Astrocyte of the spinal cord (primary cell): ENCODE data around the gene SCMH1.

Source experiments
- DNase-seq: peaks from one replicate; pipeline ENCODE4 v3.0.0; 2011; ENCODE audit warnings: low read depth, low spot score
- H3K4me3 ChIP-seq: 2 replicates; pipeline ENCODE4 v1.5.1; 2011; ENCODE audit warnings: low read depth, mild to moderate bottlenecking, low read length, moderate library complexity
- CTCF ChIP-seq: IDR thresholded peaks from 2 replicates; pipeline ENCODE4 v1.5.1; 2012; ENCODE audit warnings: low read depth, mild to moderate bottlenecking, low read length, inconsistent platforms
- in situ Hi-C: cut with HindIII; loops from 2 replicates; pipeline ENCODE4 v1.10.0; 2017; ENCODE audit warnings: low sequenced_read_pairs

SCMH1 gene

DNA sequence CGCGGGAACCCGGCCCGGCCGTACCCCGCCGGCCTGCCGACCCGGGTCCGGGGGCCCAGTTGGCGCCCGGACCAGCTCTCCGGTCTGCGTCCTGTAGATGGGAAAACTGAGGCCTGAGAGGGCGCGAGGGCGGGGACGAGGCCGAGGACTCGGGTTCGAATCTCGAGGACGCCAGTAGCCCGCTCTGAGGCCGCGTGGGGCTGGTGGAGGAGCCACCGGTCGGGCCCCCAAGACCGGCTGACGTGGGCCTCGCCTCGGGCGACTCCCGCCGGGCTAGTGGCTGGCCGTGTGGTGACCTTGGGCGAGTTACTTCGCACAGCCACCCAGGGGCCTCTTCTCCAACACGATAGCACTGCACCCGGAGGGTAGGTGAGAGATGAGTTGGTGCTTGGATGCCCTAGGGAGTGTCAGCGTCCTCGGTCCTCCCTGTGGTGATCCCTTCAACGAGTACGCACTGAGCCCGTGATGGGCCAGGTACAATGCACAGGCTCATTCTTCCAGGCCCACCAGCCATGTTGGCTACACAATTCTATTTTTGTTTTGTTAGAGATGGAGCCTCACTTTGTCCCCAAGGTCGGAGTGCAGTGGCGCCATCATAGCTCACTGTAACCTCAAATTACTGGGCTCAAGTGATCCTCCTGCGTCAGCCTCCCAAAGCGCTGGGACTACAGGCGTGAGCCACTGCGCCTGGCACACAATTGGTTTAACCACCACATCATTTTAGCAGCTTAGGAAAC is 404 bp upstream of the SCMH1 start:
- peak overlapping the region; percentile 56 for H3K4me3 ChIP-seq
- in situ Hi-C loops = no loop called here
- no peak for TF ChIP-seq CTCF
- no peak for DNase-seq

DNA sequence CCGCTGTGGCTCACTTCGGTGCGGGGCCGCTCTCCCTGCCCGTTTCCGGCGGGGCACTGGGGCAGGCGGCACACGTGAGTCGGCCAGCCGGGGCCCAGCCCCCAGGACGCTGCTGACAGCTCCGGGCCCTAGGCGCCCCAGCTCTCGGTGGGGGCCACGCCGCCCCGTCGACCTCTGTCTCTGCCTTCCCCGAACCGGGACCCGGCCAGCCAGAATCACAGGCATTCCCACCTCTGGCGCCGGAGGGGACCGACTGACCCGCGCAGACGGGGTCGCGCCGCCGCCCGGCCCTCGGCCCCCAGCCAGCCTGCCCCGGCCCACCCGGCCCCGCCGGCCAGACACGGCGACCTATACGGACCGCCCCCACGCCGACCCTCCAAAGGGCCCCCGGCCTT is 755 bp downstream of the SCMH1 start:
- DNase-seq = no peak
- in situ Hi-C loops = no loop called here
- no peak for TF ChIP-seq CTCF
- H3K4me3 ChIP-seq = peak overlapping the region; percentile 47

DNA sequence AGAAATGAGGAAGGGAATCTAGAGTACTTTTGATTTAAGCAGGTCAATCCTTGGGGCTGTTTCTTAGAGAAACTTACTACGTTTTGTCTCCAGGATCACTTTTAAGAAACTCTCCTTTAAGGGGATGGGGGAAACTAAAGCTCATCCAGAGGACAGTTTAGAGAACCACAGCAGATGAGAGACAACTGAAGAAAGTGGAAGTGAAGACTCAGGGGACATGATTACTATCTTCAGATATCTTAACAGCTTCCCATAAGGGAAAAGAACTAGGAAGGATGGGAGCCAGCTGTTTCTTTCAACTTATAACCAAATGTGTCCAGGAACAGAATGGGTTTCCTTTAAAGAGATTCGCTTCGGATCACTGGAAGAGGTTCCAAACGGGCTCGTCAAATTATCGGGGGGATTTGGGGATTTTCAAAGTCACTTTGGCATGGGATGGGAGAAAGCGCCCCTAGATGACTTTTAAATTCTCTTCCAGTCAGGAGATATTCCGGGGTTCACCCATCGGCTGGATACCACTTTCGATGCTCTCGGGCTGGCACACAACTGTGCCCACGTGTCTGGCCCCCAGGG is 1.2 kb downstream of the SCMH1 start:
- DNase-seq = peak; percentile 31
- in situ Hi-C loops = no loop called here

DNA sequence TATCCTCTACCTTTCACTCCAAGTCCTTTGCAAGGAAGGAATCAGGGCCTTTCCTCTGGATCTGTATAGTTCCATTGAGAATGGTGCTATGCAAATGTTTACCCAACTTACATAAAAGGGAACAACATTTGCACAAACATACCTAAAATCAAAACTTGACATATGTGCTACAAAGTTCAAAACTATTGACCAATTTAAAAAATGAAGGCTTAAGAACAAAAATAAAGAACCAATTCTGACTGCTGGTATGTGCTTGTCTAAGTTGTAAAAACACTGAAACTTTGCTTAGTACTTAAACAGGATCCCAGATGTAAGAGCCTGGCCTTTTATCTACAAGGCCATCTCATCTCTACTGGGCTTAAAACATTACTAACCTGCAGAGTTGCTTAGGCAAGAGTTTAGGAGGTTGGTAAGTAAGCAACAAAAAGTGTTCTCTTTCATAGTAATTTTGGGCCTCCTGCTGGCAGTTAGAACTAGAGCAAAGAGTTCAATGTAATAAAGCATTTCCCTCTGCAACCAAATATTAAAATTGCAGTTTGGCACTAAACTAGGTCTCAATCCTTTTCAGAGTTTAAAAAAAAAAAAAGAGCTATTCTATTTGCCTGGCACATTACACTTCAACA is 2.0 kb downstream of the SCMH1 start:
- TF ChIP-seq CTCF = peak; percentile 42
- in situ Hi-C loops = no loop called here
- peak; percentile 63 for DNase-seq
- no peak overlapping the region for H3K4me3 ChIP-seq

More for the DNA sequence above, 1.2 kb downstream of the SCMH1 start:
- TF ChIP-seq CTCF = no peak
- H3K4me3 ChIP-seq = peak overlapping the region; percentile 47

DNA sequence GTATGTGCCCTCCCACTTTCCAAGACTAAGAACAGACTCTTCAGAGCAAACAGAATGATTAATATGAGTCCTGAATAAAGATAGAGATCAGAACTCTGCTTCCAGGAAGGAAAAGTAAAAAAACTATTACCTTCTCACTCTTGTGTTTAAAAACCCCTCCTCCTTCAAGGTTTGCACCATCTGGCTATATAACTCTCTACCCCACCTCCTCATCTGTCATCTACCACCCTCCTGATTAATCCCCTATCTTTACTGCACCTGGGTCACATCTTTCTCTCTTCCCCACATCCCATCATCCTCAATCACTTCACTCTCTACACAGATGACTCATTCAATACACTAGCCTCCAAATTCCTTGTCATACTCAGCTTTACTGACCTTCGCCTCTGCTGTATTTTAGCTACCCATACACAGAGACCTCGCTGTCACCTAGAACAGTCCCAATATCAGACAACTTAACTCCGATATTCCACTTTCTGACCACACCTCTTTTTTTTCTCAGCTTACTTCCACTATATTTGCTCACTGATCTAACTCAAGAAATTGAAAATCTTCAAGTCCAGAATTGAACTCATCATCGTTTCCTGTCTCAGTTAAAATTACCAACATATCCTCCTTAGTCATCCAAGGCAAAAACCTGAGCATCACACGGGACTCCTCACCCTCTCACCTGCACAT is 3.7 kb downstream of the SCMH1 start:
- DNase-seq = peak; percentile 5
- H3K4me3 ChIP-seq = no peak overlapping the region
- TF ChIP-seq CTCF = no peak
- in situ Hi-C loops = no loop called here

GRCh38 chr1:41236781-41237180 is 5.3 kb downstream of the SCMH1 start:
- no peak for DNase-seq
- no peak for TF ChIP-seq CTCF
- H3K4me3 ChIP-seq = no peak overlapping the region
- in situ Hi-C loops = no loop called here
